ENCODE results near the gene ADGRG1. TPM values are rescaled to one million over a fixed set of nuclear protein-coding genes. Genes with fewer than 3 reads are reported as not detected.

Gene ADGRG1
- total and polyA plus RNA-seq, 2 experiments from 2014 or later: 45.9 to 58.0 TPM

GRCh38 chr16:57682809-57683635, 54.6 kb downstream of the ADGRG1 start:
- Histone ChIP-seq H3K36me3 (replicated peaks; ENCODE audit: insufficient read depth, low read depth) (no peaks in the 10 kb centered on the region), H4K20me1 (ENCODE audit: insufficient read depth, poor library complexity, severe bottlenecking) (no peaks in the 10 kb centered on the region), H2AFZ (no peak overlapping the region), H3K9me3 (ENCODE audit: low read depth) (no peaks in the 10 kb centered on the region), H3K4me3 (no peak overlapping the region), H3K4me1 (ENCODE audit: insufficient read depth) (no peaks in the 10 kb centered on the region), H3K79me2 (no peaks in the 10 kb centered on the region), H3K27me3 (no peaks in the 10 kb centered on the region), H3K27ac (no peak overlapping the region), H3K9me2 (replicated peaks; ENCODE audit: insufficient read depth) (no peaks in the 10 kb centered on the region), H3K4me2 (no peak overlapping the region)
- DNase-seq (ENCODE audit: low spot score): no peak
- WGBS (ENCODE audit: low lambda C conversion rate, missing lambda C conversion rate): 86% methylated on average over 11 of the region's 11 CpGs
- TF ChIP-seq CTCF (IDR thresholded peaks at IDR 0.05; ENCODE audit: poor library complexity) (no peak), EZH2 (IDR thresholded peaks at IDR 0.05; ENCODE audit: borderline replicate concordance) (no peak), EZH2phosphoT487 (IDR thresholded peaks at IDR 0.05; ENCODE audit: low read depth, severe bottlenecking, unreplicated experiment) (no peak)

GRCh38 chr16:57683636-57684545, 55.5 kb downstream of the ADGRG1 start:
- no peak overlapping the region for H2AFZ ChIP-seq
- H3K4me3 ChIP-seq: no peak overlapping the region
- WGBS (ENCODE audit: low lambda C conversion rate, missing lambda C conversion rate): 92% methylated on average over 18 of the region's 18 CpGs
- no peak for DNase-seq (ENCODE audit: low spot score)
- no peak overlapping the region for H3K4me2 ChIP-seq
- H3K4me1 ChIP-seq (ENCODE audit: insufficient read depth): no peaks in the 10 kb centered on the region
- TF ChIP-seq EZH2 (IDR thresholded peaks at IDR 0.05; ENCODE audit: borderline replicate concordance): no peak
- no peak for TF ChIP-seq CTCF (IDR thresholded peaks at IDR 0.05; ENCODE audit: poor library complexity)
- no peak for TF ChIP-seq EZH2phosphoT487 (IDR thresholded peaks at IDR 0.05; ENCODE audit: low read depth, severe bottlenecking, unreplicated experiment)
- H4K20me1 ChIP-seq (ENCODE audit: insufficient read depth, poor library complexity, severe bottlenecking): no peaks in the 10 kb centered on the region
- no peaks in the 10 kb centered on the region for H3K79me2 ChIP-seq
- no peaks in the 10 kb centered on the region for H3K27me3 ChIP-seq
- H3K27ac ChIP-seq: no peak overlapping the region
- no peaks in the 10 kb centered on the region for H3K36me3 ChIP-seq (replicated peaks; ENCODE audit: insufficient read depth, low read depth)
- H3K9me3 ChIP-seq (ENCODE audit: low read depth): no peaks in the 10 kb centered on the region
- H3K9me2 ChIP-seq (replicated peaks; ENCODE audit: insufficient read depth): no peaks in the 10 kb centered on the region

- H3K27ac ChIP-seq: no peak overlapping the region
- WGBS (ENCODE audit: low lambda C conversion rate, missing lambda C conversion rate): 90% methylated on average over 8 of the region's 8 CpGs
- TF ChIP-seq EZH2 (IDR thresholded peaks at IDR 0.05; ENCODE audit: borderline replicate concordance) (no peak), EZH2phosphoT487 (IDR thresholded peaks at IDR 0.05; ENCODE audit: low read depth, severe bottlenecking, unreplicated experiment) (no peak), CTCF (IDR thresholded peaks at IDR 0.05; ENCODE audit: poor library complexity) (no peak)
- H3K4me2 ChIP-seq: no peak overlapping the region
- no peaks in the 10 kb centered on the region for H3K9me3 ChIP-seq (ENCODE audit: low read depth)
- no peak for DNase-seq (ENCODE audit: low spot score)
- H3K79me2 ChIP-seq: no peaks in the 10 kb centered on the region
- no peak overlapping the region for H2AFZ ChIP-seq
- H4K20me1 ChIP-seq (ENCODE audit: insufficient read depth, poor library complexity, severe bottlenecking): no peaks in the 10 kb centered on the region
- H3K27me3 ChIP-seq: no peaks in the 10 kb centered on the region
- no peaks in the 10 kb centered on the region for H3K9me2 ChIP-seq (replicated peaks; ENCODE audit: insufficient read depth)
- H3K36me3 ChIP-seq (replicated peaks; ENCODE audit: insufficient read depth, low read depth): no peaks in the 10 kb centered on the region
- H3K4me3 ChIP-seq: no peak overlapping the region
- H3K4me1 ChIP-seq (ENCODE audit: insufficient read depth): peaks cover 7% of the 10 kb centered on the region
These were observed 56.4 kb downstream of the ADGRG1 start for GRCh38 chr16:57684626-57685358.
